ENCODE measurements around the gene ZNF385B. TPM values are rescaled to one million over a fixed set of nuclear protein-coding genes. Genes with fewer than 3 reads are reported as not detected.

The ZNF385B gene
- total RNA-seq, 1 donor from 2014 or later: 0.25 TPM

DNA sequence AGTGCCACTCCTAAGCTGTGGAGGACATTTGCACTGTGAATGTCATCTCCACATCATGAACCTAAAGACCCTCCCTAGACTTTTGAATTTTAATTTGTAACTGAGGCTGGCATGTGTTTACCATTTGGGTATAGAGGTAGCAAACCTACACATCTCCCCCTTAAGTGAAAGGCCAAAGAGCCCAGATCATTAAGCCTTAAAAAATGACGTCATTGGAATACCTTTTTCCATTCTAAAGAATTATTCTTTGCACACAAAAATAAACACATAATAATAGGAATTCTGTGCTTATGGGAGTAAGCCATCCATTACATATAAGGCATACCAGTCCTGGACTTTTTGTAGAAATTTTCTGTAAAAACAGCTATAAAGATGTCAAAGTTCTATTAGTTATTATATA lies 38.9 kb downstream of the ZNF385B start:
- H3K27me3 ChIP-seq (ENCODE audit: control insufficient read depth, insufficient read depth, low read length): no peaks in the 10 kb centered on the region
- DNase-seq (ENCODE audit: low read depth): no peak
- no peak overlapping the region for H3K4me3 ChIP-seq (ENCODE audit: low read depth, low read length)
- no peak for TF ChIP-seq CTCF (IDR thresholded peaks at IDR 0.05; ENCODE audit: insufficient read depth, low read length, poor library complexity, severe bottlenecking)
- H3K36me3 ChIP-seq (ENCODE audit: control insufficient read depth, insufficient read depth, low read length): no peaks in the 10 kb centered on the region

GRCh38 chr2:179818546-179818945 lies 42.9 kb downstream of the ZNF385B start:
- no peak for TF ChIP-seq CTCF (IDR thresholded peaks at IDR 0.05; ENCODE audit: insufficient read depth, low read length, poor library complexity, severe bottlenecking)
- no peak for DNase-seq (ENCODE audit: low read depth)

GRCh38 chr2:179817181-179817841 lies 44.1 kb downstream of the ZNF385B start:
- DNase-seq (ENCODE audit: low read depth): no peak
- Histone ChIP-seq H3K27me3 (ENCODE audit: control insufficient read depth, insufficient read depth, low read length) (no peaks in the 10 kb centered on the region), H3K4me3 (ENCODE audit: low read depth, low read length) (no peak overlapping the region), H3K36me3 (ENCODE audit: control insufficient read depth, insufficient read depth, low read length) (no peaks in the 10 kb centered on the region)
- no peak for TF ChIP-seq CTCF (IDR thresholded peaks at IDR 0.05; ENCODE audit: insufficient read depth, low read length, poor library complexity, severe bottlenecking)

More at GRCh38 chr2:179818546-179818945, 42.9 kb downstream of the ZNF385B start:
- H3K36me3 ChIP-seq (ENCODE audit: control insufficient read depth, insufficient read depth, low read length): no peaks in the 10 kb centered on the region
- no peak overlapping the region for H3K4me3 ChIP-seq (ENCODE audit: low read depth, low read length)
- H3K27me3 ChIP-seq (ENCODE audit: control insufficient read depth, insufficient read depth, low read length): no peaks in the 10 kb centered on the region

- no peak for DNase-seq (ENCODE audit: low read depth)
- H3K4me3 ChIP-seq (ENCODE audit: low read depth, low read length): no peak overlapping the region
- no peaks in the 10 kb centered on the region for H3K27me3 ChIP-seq (ENCODE audit: control insufficient read depth, insufficient read depth, low read length)
- no peaks in the 10 kb centered on the region for H3K36me3 ChIP-seq (ENCODE audit: control insufficient read depth, insufficient read depth, low read length)
- no peak for TF ChIP-seq CTCF (IDR thresholded peaks at IDR 0.05; ENCODE audit: insufficient read depth, low read length, poor library complexity, severe bottlenecking)
These were observed 47.4 kb downstream of the ZNF385B start for GRCh38 chr2:179814050-179814449.

GRCh38 chr2:179812501-179812900 lies 48.9 kb downstream of the ZNF385B start:
- Histone ChIP-seq H3K27me3 (ENCODE audit: control insufficient read depth, insufficient read depth, low read length) (no peaks in the 10 kb centered on the region), H3K36me3 (ENCODE audit: control insufficient read depth, insufficient read depth, low read length) (no peaks in the 10 kb centered on the region), H3K4me3 (ENCODE audit: low read depth, low read length) (no peak overlapping the region)
- no peak for TF ChIP-seq CTCF (IDR thresholded peaks at IDR 0.05; ENCODE audit: insufficient read depth, low read length, poor library complexity, severe bottlenecking)
- no peak for DNase-seq (ENCODE audit: low read depth)

- no peak overlapping the region for H3K4me3 ChIP-seq (ENCODE audit: low read depth, low read length)
- H3K27me3 ChIP-seq (ENCODE audit: control insufficient read depth, insufficient read depth, low read length): no peaks in the 10 kb centered on the region
- no peak for TF ChIP-seq CTCF (IDR thresholded peaks at IDR 0.05; ENCODE audit: insufficient read depth, low read length, poor library complexity, severe bottlenecking)
- no peaks in the 10 kb centered on the region for H3K36me3 ChIP-seq (ENCODE audit: control insufficient read depth, insufficient read depth, low read length)
- no peak for DNase-seq (ENCODE audit: low read depth)
These were observed 50.4 kb downstream of the ZNF385B start for GRCh38 chr2:179811042-179811441.

Measured in kidney epithelial cell (primary cell).